22Rv1 (cell line): Measurements from ENCODE around the gene SDHAF2.

Experiments used
- H3K27ac ChIP-seq: fragments of 450-650 bp; 2 replicates; pipeline ENCODE4 v1.5.1; 2017
- CTCF ChIP-seq: fragments of 450-650 bp; IDR thresholded peaks from 2 replicates; pipeline ENCODE4 v1.5.1; 2017; ENCODE audit warnings: mild to moderate bottlenecking
- ZFX ChIP-seq: fragments of 450-650 bp; IDR thresholded peaks from 2 replicates; pipeline ENCODE4 v1.6.1; 2017; ENCODE audit warnings: antibody characterized with exemption, borderline replicate concordance

SDHAF2 gene

GRCh38 chr11:61468002-61468401 is 38.1 kb downstream of the SDHAF2 start:
- H3K27ac ChIP-seq = no peak overlapping the region
- no peak for TF ChIP-seq CTCF
- no peak for TF ChIP-seq ZFX

GRCh38 chr11:61472282-61472681 is 42.4 kb downstream of the SDHAF2 start:
- H3K27ac ChIP-seq = no peak overlapping the region
- no peak for TF ChIP-seq ZFX
- TF ChIP-seq CTCF = no peak

GRCh38 chr11:61472868-61473267 is 42.9 kb downstream of the SDHAF2 start:
- TF ChIP-seq ZFX (no peak), CTCF (no peak)
- H3K27ac ChIP-seq = no peak overlapping the region

- H3K27ac ChIP-seq = no peak overlapping the region
- TF ChIP-seq CTCF = no peak
These were observed 43.6 kb downstream of the SDHAF2 start for GRCh38 chr11:61473370-61474012.

- TF ChIP-seq ZFX (no peak), CTCF (no peak)
- no peak overlapping the region for H3K27ac ChIP-seq
These were observed 44.2 kb downstream of the SDHAF2 start for GRCh38 chr11:61474013-61474643.

- no peak overlapping the region for H3K27ac ChIP-seq
- TF ChIP-seq ZFX = no peak
- TF ChIP-seq CTCF = no peak
These were observed 45.5 kb downstream of the SDHAF2 start for GRCh38 chr11:61475433-61475832.

- H3K27ac ChIP-seq = no peak overlapping the region
- TF ChIP-seq CTCF = no peak
- no peak for TF ChIP-seq ZFX
These were observed 46.4 kb downstream of the SDHAF2 start for GRCh38 chr11:61476371-61476770.
